HG02981 (cell line): Measurements from ENCODE around the gene MT1X.
"Not testable (repeated sequence)": the region's sequence is repeated elsewhere in the genome, so short reads cannot be mapped to it uniquely, and the experiment has no call there.

Experiments
- ATAC-seq: cut with Tn5 transposase; IDR thresholded peaks from one replicate; pipeline ENCODE4 v1.9.1; 2021; ENCODE audit warnings: mild to moderate bottlenecking, moderate library complexity; ENCODE audit not compliant: unreplicated experiment

The MT1X gene

GRCh38 chr16:56708525-56709442, 26.5 kb downstream of the MT1X start:
- no peak for ATAC-seq

- no peak for ATAC-seq
These were observed 27.3 kb downstream of the MT1X start for GRCh38 chr16:56709443-56710040.

- ATAC-seq: no peak
These were observed 28.0 kb downstream of the MT1X start for GRCh38 chr16:56710181-56710737.

- no peak for ATAC-seq
These were observed 29.6 kb downstream of the MT1X start for GRCh38 chr16:56711862-56712261.

GRCh38 chr16:56713794-56714193, 31.5 kb downstream of the MT1X start:
- ATAC-seq: no peak

- ATAC-seq: no peak
These were observed 32.9 kb downstream of the MT1X start for GRCh38 chr16:56715126-56715525.

GRCh38 chr16:56716761-56717160, 34.5 kb downstream of the MT1X start:
- ATAC-seq: no peak

- not testable (repeated sequence) for ATAC-seq
These were observed 35.3 kb downstream of the MT1X start for GRCh38 chr16:56717532-56717931.

GRCh38 chr16:56722200-56722842, 40.1 kb downstream of the MT1X start:
- no peak for ATAC-seq

GRCh38 chr16:56724191-56724590, 41.9 kb downstream of the MT1X start:
- ATAC-seq: no peak

- ATAC-seq: no peak
These were observed 44.0 kb downstream of the MT1X start for GRCh38 chr16:56726283-56726682.

GRCh38 chr16:56726926-56727325, 44.7 kb downstream of the MT1X start:
- no peak for ATAC-seq

GRCh38 chr16:56728027-56728426, 45.8 kb downstream of the MT1X start:
- ATAC-seq: no peak

- no peak for ATAC-seq
These were observed 46.9 kb downstream of the MT1X start for GRCh38 chr16:56728980-56729734.

- ATAC-seq: peak; percentile 85
These were observed 47.7 kb downstream of the MT1X start, which contains the start of gene NUP93 for GRCh38 chr16:56729735-56730662. NUP93 (plus strand) TSS chr16:56730129; CDS start chr16:56748248, 18,119 bp downstream.

- ATAC-seq: peak; percentile 51
These were observed 50.1 kb downstream of the MT1X start for GRCh38 chr16:56732366-56732765.

GRCh38 chr16:56732832-56733231, 50.6 kb downstream of the MT1X start:
- no peak for ATAC-seq
